GM10266 (cell line): ENCODE measurements around the gene ZC3H12D.

Experiments
- DNase-seq: peaks from one replicate; pipeline ENCODE4 v3.0.0; 2012; ENCODE audit errors: extremely low spot score
- CTCF ChIP-seq: IDR thresholded peaks from 2 replicates; pipeline ENCODE4 v1.5.1; 2012; ENCODE audit warnings: mild to moderate bottlenecking, low read depth; ENCODE audit not compliant: control insufficient read depth, insufficient read depth; ENCODE audit errors: missing control alignments

ZC3H12D gene

GRCh38 chr6:149428606-149429005 is 56.2 kb downstream of the ZC3H12D start:
- TF ChIP-seq CTCF, result no peak
- no peak for DNase-seq

DNA sequence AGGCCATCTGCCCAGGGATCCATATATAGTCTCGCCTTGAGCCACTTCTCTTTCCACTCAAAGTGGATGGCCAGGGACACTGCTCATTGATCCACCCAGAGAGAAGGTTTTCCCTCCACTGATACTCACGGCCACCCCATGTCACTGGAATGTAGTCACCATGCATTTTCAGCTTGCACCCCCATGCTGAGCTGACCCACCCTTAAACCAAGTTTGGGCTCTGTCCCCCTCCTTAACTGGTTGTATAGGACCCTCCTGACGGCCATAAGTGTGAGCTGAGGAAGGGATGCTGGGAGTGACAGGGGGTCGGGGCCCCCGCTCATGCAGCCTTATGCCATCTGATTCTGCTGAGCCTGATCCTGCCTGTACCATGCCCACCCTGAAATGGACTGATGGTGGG is 59.1 kb downstream of the ZC3H12D start:
- no peak for DNase-seq
- TF ChIP-seq CTCF, result no peak

DNA sequence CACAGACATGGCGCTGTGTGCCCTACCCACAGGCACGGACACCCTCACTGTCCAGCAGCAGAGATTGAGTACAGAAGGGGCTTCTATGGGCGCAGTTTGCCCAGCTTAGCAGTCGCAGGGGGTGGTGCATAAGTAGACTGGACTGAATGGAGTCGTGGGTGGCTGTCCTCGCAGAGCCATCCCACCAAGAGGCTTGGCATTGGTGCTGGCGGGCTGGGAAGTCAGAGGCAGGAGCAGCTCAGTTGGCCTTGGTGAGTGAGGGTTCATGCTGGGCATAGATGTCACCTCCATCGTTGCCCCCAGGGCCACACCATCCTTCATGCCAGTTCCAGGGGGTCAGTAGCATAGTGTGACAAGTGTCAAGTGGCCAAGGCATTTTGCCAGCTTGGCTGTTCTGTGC is 59.6 kb downstream of the ZC3H12D start:
- TF ChIP-seq CTCF, result no peak
- DNase-seq, result no peak

DNA sequence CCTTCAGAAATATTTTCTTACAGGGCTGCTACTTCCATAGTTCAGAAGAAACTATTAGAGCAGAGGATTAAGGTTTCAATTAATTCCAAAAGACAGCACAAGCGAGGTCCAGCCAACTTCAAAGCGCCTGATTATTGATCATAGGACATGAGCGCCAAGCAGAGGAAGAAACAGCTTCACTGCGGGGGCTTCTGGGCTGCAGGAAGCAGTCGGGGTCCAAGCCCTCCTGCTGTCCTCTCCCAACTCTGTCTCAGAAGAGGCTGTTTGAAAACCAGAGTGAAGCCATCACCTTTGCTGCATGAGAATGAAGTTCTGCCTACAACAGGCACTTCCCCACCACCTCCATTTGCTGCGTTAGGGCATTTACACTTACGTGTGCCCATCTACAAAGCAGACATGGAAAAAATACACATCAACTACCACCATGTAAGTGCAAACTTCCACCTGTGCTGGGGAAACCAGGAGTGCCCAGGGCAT is 60.8 kb downstream of the ZC3H12D start:
- DNase-seq, result no peak
- TF ChIP-seq CTCF, result no peak

- no peak for TF ChIP-seq CTCF
- no peak for DNase-seq
Observed at GRCh38 chr6:149422581-149422980, 62.2 kb downstream of the ZC3H12D start.

- no peak for DNase-seq
Observed at GRCh38 chr6:149421132-149421531, 63.7 kb downstream of the ZC3H12D start.

More at GRCh38 chr6:149421132-149421531, 63.7 kb downstream of the ZC3H12D start:
- TF ChIP-seq CTCF, result no peak
